WTC11 (cell line): ENCODE data around the gene CINP.
"Not testable (repeated sequence)": the region's sequence is repeated elsewhere in the genome, so short reads cannot be mapped to it uniquely, and the experiment has no call there.

Source experiments
- RELA ChIP-seq: sonication (generic); formaldehyde crosslinking; IDR thresholded peaks from 2 replicates; pipeline ENCODE4 v1.8.1; 2022; ENCODE audit warnings: missing genetic modification reagents, mild to moderate bottlenecking, borderline replicate concordance
- TF ChIP-seq, protein P1 (sequence below): fragments of 200-600 bp; IDR thresholded peaks from 2 replicates; pipeline ENCODE4 v1.8.0; 2022; ENCODE audit warnings: antibody characterized with exemption
- TF ChIP-seq, protein P2 (sequence below): fragments of 250-450 bp; sonication (Bioruptor Pico); IDR thresholded peaks from 2 replicates; pipeline ENCODE4 v1.8.0; 2021; ENCODE audit warnings: mild to moderate bottlenecking

DNA sequence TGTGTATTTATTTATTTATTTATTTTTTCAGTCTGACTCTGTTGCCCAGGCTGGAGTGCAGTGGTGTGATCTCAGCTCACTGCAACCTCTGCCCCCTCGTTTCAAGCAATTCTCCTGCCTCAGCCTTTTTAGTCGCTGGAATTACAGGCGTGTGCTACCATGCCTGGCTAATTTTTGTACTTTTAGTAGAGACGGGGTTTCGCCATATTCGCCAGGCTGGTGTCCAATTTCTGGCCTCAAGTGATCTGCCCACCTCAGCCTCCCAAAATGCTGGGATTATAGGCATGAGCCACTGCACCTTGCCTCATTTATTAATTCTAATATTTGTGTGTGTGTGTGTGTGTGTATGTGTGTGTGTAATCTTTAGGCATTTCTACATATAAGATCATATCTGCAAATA lies 33.3 kb downstream of the CINP start:
- TF ChIP-seq, protein P1, sequence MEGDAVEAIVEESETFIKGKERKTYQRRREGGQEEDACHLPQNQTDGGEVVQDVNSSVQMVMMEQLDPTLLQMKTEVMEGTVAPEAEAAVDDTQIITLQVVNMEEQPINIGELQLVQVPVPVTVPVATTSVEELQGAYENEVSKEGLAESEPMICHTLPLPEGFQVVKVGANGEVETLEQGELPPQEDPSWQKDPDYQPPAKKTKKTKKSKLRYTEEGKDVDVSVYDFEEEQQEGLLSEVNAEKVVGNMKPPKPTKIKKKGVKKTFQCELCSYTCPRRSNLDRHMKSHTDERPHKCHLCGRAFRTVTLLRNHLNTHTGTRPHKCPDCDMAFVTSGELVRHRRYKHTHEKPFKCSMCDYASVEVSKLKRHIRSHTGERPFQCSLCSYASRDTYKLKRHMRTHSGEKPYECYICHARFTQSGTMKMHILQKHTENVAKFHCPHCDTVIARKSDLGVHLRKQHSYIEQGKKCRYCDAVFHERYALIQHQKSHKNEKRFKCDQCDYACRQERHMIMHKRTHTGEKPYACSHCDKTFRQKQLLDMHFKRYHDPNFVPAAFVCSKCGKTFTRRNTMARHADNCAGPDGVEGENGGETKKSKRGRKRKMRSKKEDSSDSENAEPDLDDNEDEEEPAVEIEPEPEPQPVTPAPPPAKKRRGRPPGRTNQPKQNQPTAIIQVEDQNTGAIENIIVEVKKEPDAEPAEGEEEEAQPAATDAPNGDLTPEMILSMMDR = not testable (repeated sequence)
- not testable (repeated sequence) for TF ChIP-seq RELA (CRISPR knock-in tag)
- TF ChIP-seq, protein P2, sequence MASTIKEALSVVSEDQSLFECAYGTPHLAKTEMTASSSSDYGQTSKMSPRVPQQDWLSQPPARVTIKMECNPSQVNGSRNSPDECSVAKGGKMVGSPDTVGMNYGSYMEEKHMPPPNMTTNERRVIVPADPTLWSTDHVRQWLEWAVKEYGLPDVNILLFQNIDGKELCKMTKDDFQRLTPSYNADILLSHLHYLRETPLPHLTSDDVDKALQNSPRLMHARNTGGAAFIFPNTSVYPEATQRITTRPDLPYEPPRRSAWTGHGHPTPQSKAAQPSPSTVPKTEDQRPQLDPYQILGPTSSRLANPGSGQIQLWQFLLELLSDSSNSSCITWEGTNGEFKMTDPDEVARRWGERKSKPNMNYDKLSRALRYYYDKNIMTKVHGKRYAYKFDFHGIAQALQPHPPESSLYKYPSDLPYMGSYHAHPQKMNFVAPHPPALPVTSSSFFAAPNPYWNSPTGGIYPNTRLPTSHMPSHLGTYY (CRISPR knock-in tag) = not testable (repeated sequence)
